DMS153 (cell line): Measurements from ENCODE around the gene PRR18.

Source experiments
- DNase-seq: peaks from one replicate; lab custom pipeline; 2025; lab: John Stamatoyannopoulos, UW

The PRR18 gene

DNA sequence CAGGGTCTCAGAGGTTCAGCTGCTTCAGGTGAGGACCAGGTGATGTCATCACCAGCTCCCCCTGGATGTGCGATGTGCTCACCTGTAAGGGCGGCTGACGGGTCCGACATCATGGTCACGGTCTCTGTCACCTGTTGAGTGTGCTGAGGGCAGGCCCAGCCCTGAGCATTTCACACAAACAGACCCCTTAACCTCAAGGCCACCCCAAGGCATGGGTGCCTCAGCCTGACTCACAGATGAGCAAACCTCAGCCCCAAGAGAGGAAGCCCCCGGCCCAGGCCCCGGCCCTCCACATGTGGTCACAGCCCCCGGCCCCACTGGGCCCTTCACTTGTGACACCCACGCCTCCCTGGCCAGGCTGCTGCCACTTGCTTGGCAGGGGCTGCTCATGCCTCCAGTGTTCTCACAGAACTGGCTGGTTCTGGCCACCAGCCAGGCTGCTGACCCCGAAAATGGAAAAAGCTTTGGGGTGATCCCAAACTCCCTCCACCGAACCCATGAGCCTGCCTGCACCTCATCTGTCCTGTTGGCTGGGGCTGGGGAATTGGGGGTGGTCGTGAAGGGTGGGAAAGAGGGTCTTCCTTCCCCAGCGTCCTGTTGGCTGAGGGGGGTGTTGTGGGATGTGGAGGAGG, 33.3 kb downstream of the PRR18 start:
- DNase-seq: no peak

DNA sequence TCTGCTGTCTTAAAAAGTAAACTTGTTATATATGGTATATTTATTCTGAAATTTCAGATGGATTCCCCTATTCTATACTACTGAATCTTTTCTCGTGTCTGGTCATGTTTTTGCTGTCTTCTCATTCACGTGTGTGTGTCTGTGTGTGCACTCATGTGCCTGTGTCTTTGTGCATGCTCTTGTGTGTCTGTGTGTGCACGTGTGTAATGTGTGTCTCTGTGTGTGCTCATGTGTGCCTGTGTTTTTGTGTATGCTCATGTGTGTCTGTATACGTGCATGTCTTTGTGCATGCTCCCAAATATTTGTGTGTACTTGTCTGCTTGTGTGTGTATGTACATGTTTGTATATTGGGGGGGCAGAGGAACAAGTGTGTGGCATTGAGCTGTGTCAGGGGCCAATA, 34.0 kb downstream of the PRR18 start:
- DNase-seq: no peak

DNA sequence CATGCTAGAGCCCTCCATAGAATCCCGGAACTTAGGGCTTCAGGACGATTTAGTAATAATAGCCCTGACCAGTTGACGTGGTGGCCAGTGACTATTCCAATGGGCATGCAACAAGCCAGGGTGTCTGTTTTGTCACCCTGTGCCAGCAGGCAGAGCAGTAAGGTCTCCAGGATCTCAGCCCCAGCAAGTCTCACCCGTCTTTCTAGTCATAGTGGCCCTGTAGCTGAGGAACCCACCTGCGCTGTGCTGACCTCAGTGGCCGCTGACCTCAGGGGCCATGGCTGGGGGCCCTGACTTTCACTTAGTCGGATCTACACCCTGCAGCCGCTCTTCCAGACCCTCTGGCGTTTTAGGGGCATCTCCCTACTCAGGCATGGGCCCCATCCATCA, 36.8 kb downstream of the PRR18 start:
- DNase-seq: no peak

DNA sequence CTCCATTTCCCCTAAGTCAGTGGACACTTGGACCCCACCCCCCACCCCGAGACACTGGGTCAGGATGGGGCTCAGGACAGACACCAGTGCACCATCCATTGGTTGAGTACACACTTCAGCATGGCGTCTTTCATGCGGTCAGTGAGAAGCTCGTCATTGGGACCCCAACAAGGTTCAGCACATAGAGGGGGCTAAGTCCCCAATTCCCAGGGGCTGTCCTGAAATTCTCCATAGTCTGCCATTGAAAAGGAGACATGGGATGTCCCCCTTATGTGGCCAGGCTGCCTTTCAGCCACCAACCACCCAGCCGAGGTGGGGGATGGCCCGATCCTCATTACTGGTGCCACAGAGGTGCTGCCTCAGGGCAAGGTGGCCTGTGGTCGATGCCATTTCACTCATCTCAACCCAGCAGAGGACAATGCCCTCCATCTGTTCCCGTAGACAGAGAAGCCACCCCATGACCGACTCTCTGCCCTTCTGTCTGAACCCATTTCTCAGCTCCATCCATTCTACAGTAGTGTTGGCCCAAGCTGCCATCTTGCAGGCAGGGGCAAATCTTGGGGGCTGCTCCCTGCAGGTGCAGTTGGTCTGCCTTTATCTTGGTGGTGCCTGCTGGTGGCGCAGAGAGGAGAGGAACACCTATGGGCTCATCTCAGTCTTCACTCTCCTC, 37.4 kb downstream of the PRR18 start:
- no peak for DNase-seq

DNA sequence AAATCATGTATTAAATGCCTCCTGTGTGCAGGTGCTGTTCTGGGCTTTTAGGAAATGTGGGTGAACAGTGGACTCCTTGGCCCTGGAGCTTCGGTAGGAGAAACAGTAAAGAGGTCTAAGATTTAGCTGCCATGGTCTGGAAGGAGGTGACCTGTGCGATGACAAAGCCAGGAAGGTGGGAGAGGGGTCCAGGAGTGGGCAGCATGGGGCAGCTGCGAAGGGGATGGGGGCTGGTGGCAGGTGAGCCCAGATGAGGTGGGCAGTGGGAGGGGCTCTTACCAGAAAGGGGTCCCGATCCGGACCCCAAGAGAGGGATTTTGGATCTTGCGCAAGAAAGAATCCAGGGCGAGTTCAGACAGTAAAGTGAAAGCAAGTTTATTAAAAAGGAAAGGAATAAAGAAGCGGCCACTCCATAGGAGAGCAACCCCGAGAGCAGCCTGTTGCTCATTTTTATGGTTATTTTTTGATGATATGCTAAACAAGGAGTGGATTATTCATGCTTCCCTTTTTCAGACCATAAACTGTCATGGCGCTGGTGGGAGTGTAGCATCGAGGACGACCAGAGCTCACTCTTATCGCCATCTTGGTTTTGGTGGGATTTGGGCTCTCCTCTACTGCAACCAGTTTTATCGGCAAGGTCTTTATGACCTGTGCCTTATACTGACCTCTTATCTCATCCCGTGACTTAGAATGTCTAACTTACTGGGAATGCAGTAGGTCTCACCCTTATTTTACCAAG, 38.7 kb downstream of the PRR18 start:
- DNase-seq: no peak

DNA sequence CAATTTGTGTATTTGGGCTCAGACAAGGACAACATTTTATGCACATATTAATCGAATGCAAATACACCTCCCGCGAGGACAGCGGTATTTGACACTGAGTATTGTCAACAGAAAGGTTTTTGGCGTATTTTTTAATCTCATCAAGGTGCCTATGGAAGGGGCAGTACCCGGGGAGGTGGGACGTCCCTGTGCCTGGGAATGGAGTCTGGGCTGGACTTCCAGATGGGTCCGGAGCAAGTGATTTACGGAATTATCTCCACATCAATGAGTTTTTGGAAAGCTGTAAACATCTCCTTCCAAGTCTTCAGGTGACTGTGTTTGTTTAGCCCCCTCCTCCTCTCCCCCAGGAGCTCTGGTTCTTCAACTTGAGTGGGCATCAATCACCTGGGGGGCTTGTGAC, 39.8 kb downstream of the PRR18 start:
- no peak for DNase-seq

DNA sequence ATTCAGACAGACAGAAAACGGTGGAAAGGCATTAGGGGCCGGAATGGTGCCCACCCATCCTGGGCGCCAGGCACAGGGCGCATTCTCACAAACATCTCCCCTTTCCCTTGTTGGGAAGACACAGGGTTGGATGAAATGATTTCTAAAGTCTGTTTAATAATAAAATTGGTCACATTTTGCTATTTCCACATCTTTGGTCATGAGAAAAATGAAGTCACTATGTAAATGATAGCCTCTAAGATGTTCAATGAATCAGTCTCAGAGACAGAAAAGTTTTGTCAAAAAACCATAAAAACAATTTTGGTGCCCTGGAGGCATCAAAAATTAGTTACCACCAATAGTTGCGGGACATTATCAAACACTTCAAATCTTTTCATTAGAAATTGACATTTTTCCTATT, 40.7 kb downstream of the PRR18 start:
- no peak for DNase-seq

DNA sequence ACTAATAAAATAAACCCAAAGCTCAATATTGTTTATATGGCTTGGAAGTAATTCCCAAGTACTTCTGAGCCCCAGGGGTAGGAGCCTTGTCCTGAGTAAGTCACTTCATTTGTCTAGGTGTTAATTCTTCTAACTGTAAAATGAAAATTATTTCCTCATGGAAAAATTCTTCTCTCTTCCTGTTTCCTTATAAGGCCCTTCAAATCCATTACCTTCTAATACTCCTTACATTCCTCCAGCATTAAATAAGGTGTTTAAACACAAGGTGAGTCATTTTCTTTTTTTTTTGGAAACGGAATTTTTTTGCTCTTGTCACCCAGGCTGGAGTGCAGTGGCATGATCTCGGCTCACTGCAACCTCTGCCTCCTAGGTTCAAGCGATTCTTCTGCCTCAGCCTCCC, 41.9 kb downstream of the PRR18 start:
- DNase-seq: no peak

DNA sequence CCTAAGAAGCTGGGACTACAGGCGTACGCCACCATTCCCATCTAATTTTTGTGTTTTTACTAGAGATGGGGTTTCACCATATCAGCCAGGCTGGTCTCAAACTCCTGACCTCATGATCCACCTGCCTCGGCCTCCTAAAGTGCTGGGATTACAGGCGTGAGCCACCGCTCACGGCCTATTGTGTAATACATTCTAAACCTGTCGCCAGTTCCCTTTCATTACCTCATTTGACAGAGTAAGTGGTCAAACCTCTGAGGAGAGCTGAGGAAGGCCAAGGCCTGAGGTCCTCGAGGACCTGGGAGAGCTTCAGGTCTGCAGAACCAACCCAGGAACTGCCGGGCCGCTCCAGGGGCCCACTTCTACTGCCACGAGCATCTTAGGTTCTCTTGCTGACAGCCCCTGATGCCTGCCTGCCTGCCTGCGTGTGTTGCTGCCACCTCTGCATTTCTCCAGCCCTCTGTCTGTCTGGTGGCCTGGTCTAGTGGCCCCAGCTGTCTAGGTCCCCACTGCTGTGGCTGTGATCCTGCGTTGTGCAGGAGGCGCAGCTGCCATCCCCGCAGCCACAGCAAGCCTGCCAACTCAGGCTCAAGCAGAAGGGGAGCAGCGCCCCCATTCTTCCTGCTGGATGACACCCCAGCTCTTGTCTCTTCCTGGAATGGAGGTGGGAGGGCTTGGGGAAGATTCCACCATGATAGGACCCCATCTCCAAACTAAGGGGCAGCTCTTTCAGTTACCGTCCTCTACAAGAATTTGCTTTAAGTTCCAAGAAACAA, 45.3 kb downstream of the PRR18 start:
- DNase-seq: no peak

DNA sequence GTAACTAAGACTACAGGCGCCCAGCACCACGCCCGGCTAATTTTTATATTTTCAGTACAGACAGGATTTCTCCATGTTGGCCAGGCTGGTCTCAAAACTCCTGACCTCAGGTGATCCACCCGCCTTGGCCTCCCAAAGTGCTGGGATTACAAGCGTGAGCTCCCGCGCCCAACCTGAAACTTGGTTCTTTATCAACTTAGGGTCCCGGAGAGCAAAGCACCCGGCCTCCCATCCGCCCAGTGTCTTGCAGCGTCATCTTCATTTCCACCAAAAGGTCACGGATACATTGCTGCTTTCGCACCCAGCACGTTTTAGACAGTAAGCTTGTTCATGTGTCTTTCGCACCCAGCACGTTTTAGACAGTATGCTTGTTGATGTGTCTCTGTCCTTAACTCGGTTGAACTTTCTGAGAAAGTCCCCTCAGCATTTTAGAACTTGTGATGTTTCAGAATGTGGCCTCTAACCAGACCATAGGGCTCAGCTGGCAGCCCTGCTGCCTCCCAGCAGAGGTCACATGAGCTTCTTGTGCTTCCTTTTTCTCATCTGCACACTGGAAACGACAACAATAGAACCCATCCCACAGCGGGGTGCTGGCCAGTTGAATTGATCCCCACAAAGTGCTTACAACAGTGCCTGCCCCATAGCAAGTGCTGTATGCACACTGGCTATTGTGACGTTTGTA, 48.8 kb downstream of the PRR18 start:
- DNase-seq: no peak

DNA sequence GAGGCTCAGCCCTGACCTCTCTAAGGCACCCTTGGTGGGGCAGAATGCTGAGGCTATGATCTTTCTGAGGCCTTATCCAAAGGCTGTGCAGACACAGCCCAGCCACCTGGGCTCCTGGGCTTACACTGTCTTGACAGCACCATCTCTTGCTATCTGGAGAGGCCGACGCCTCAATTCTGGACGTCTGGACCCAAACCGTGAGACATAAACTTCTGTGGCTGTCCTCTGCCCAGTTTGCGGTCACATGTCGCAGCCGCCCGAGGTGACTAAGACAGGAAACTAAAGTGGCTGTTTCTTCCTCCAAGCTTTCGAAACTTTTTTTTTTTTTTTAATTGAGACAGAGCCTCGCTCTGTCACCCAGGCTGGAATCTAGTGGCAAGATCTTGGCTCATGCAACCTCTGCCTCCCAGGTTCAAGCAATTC, 49.3 kb downstream of the PRR18 start:
- DNase-seq: no peak

DNA sequence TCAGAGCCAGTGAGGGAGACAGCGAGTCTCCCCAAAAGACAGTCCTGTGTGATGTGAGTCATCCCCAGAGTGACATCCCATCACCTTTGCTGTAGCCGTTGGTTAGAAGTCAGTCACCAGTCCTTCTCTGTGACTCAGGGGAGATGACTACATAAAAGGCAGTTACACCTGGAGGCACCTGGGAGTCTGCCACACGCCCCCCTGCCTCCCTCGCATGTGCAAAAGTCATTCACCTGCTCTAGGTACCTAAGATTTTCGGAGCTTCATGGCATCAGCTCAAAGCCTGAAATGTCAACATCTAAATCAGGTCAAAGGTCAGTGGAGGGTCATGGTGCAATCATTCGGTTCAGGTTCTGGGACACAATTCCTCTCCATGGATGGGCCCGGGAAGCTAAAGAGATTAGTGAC, 50.3 kb downstream of the PRR18 start:
- DNase-seq: no peak
